Inflammatory macrophage (primary cell): Measurements from ENCODE around the gene B4GALT2.

ENCODE experiments used
- DNase-seq, 2 donors: peaks; one replicate each; pipeline ENCODE4 v3.0.0-alpha.2; 2020 to 2022

The B4GALT2 gene

GRCh38 chr1:43969746-43970466 lies 9.1 kb upstream of the B4GALT2 start, which contains the start of gene DPH2:
Gene DPH2, plus strand, starts transcription at chr1:43970010. Its CDS starts 166 bp downstream, at chr1:43970176.
- DNase-seq = peak; percentile 97 to 98

DNA sequence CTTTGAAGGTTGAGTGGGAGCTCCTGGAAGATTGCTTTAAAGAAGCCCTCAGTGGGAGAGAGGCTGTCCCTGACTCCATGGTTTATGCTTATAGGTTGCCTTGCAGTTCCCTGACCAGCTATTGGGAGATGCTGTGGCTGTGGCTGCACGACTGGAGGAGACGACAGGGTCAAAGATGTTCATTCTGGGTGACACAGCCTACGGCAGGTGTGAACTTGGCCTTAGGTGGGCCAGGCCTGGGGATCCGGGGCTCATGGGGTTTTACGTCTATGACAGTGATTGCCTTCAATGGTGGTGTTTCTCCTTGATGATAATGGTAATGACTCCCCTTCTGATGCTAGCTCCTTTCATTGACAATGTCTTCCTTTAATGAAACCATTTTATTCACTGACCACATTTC lies 8.5 kb upstream of the B4GALT2 start:
- no peak for DNase-seq

DNA sequence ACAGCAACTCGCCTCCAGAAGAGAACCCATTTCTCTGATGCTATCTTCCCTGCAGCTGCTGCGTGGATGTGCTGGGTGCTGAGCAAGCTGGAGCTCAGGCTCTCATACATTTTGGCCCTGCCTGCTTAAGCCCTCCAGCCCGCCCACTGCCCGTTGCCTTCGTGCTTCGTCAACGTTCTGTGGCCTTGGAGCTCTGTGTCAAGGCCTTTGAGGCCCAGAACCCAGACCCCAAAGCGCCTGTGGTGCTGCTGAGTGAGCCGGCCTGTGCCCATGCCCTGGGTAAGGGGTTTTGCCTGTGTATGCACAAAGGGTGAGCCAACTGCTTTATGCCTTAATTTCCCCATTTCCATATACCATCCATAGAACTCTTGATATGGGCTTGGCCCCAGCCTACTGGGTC lies 8.1 kb upstream of the B4GALT2 start:
- DNase-seq = no peak

DNA sequence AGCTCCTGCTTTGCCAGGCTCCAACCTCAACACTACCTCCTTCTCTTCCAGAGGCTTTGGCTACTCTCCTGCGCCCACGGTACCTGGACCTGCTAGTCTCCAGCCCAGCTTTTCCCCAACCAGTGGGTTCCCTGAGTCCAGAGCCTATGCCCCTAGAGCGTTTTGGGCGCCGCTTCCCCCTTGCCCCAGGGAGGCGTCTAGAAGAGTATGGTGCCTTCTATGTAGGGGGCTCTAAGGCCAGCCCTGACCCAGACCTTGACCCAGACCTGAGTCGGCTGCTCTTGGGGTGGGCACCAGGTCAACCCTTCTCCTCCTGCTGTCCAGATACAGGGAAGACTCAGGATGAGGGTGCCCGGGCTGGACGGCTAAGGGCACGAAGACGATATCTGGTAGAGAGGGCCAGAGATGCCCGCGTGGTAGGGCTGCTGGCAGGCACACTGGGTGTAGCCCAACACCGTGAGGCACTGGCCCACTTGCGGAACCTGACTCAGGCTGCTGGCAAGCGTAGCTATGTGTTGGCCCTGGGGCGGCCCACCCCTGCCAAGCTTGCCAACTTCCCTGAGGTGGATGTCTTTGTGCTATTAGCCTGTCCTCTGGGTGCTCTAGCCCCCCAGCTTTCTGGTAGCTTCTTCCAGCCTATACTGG lies 7.6 kb upstream of the B4GALT2 start:
- no peak for DNase-seq

GRCh38 chr1:43973981-43974442 lies 5.0 kb upstream of the B4GALT2 start:
- DNase-seq = peak in 1 of 2 donors; percentile 3

- peak; percentile 97 to 98 for DNase-seq
Observed at GRCh38 chr1:43974443-43975248, 4.4 kb upstream of the B4GALT2 start, which contains the start of gene ATP6V0B. Gene ATP6V0B, plus strand, starts transcription at chr1:43974960. Its CDS starts 81 bp downstream, at chr1:43975041.

GRCh38 chr1:43975249-43975961 lies 3.6 kb upstream of the B4GALT2 start:
- peak; percentile 86 to 93 for DNase-seq

- DNase-seq = no peak
Observed at GRCh38 chr1:43976045-43976444, 3.0 kb upstream of the B4GALT2 start.

DNA sequence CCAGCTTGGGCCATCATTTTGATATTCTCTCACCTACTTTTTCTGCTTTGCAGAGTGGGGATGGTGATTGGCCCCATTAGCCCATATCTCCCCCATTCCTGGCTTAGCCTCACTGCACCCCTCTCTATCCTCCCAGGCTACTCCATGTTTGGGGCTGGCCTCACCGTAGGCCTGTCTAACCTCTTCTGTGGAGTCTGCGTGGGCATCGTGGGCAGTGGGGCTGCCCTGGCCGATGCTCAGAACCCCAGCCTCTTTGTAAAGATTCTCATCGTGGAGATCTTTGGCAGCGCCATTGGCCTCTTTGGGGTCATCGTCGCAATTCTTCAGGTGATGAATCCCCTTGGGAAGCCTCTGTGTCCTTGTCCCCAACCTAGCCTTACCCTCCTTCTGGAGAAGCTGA lies 2.1 kb upstream of the B4GALT2 start:
- no peak for DNase-seq

GRCh38 chr1:43977376-43978263 lies 1.4 kb upstream of the B4GALT2 start:
- no peak for DNase-seq

DNA sequence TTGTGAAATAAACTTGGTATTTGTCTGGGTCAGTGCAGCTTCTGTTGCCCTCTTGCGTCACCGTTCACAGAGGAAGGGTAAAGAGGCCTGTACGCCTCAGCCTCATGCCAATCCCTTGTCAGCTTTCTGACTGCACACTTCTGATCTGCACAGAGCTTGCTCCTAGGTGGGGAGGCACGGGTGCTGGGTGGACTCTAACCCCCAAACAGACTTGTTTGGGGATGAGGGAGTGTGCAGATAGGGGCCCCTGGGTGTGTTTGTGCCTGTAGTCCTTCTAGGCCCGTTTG lies 803 bp upstream of the B4GALT2 start:
- peak in 1 of 2 donors; percentile 5 for DNase-seq

DNA sequence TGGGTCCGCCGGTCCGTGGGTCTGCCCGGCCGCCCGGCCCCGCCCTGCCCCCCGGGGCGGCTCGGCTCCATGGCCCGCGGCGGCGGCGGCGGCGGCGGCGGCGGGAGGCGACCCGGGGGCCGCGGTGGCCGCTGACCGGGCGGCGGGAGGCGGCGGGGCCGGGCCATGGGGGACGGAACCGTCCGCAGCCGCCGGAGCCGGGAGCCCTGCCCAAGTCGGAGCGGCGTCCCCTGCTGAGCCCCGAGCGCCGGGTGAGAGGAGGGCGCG lies 184 bp downstream of the B4GALT2 start:
- DNase-seq = no peak

DNA sequence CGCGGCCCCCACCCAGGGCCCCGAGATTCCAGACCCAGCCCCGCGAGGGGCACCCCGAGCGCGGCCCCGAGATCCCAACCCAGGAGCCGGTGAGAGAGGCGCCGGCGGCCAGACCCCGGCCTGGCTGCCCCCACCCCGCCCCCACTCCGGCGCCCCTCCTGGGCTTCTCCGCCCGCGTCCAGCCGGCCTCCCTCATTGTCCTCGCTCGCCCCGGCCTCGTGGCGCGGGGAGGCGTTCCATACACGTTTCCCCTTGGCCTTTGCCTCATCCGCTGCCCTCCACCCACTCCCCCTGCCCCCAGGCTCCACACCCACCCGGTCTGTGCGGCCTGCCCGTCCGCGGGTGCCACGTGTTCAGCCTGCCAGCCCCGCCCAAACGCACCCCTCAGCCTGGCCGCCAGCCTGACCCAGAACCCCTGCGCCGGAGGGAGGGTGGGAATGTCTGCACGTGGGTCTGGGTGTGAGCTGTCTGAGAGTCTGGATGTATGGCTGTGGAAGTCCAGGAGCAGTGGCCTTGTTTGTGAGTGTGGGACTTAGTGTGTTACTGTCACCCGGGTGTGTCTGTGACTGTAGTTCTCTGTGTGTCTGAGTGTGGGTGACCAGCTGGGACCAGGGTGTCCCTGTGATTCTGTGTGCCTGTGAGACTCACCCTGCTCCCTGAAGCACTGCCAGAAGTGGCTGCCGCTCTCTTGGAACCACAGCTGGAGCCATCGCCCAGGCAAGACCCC lies 681 bp downstream of the B4GALT2 start:
- peak; percentile 22 to 57 for DNase-seq

DNA sequence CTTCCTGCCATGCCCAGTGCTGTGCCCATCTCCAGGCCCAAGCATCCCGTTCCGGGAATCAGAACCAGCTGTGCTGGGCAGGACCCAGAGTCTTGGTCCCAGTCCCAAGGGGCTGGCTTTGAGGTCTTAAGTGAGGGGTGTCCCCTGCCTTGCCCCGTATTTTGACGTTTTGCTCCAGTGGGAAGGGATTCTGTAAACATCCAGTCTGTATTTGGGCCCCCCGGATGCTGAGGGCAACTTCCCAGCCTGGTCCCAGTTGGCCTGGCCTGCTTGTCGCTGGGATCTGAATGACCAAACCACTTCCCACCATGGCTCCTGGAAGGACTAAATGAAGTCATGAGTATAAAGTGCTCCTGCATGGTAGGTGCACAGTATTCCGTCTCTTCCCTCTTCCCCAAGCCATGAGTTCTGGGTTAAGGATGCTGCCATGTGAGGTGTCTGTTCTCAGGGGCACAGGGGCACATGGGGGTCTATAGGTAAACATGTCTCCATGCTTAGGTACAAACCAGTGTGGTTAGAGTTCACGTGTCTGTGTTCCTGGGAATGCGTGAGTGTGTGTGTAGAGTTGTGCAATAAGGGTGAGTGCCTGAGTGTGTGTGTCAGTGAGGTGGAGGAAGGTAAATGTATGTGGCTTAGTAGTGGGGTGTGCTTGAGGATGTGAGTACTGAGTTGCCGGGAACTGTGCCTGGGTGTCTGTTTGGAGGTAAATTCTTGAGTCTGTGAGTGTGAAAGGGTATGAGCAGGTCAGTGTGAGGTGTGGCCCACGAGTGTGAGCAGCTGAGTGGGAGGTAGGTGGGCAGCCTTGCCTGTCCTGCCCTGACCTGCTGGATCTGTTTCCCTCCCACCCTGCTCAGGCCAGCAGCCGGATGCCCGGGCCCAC lies 1.5 kb downstream of the B4GALT2 start:
- no peak for DNase-seq

GRCh38 chr1:43981135-43981491 lies 2.1 kb downstream of the B4GALT2 start:
- no peak for DNase-seq

- no peak for DNase-seq
Observed at GRCh38 chr1:43981636-43982035, 2.6 kb downstream of the B4GALT2 start.

DNA sequence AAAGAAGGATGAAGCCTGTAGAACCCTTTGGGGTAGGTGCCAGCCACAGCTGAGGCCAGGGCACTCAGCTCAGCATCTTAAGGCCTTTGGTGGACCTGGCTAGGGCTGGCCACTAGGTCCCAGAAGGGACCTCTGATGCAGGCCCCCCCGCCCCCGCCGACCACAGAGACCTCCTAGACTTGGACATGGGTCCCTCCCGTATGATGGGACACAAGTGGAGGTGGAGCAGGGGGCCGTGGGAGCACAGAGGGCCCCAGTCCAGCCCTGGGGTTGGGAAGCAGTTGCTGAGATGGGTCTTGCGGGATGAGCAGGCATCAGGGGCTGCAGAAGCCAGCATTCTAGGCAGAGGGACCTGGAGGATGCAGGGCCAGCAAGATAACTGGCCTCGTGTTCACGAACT lies 3.2 kb downstream of the B4GALT2 start:
- no peak for DNase-seq

GRCh38 chr1:43982808-43983207 lies 3.8 kb downstream of the B4GALT2 start:
- DNase-seq = peak; percentile 52 to 53

- no peak for DNase-seq
Observed at GRCh38 chr1:43983253-43983899, 4.4 kb downstream of the B4GALT2 start.

DNA sequence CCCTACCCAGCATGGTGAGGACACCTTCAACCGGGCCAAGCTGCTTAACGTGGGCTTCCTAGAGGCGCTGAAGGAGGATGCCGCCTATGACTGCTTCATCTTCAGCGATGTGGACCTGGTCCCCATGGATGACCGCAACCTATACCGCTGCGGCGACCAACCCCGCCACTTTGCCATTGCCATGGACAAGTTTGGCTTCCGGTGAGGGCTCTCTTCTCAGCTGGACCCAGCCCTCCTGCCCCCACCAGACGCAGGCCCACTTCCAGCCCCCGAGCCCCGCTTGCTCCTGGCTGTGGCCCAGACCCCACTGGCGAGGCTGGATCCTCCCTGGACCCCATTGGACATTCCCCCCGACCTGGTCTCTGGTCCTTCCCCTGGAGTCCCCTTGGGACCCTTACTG lies 5.8 kb downstream of the B4GALT2 start:
- no peak for DNase-seq
